Fibroblast of lung (primary cell): ENCODE results near the gene OGFOD2. TPM values are rescaled to one million over a fixed set of nuclear protein-coding genes. Genes with fewer than 3 reads are reported as not detected.

Source experiments
- DNase-seq, 2 donors: peaks; one replicate each; pipeline versions ENCODE4 v3.0.0 to v3.0.0-alpha.2; 2010; ENCODE audit warnings: low read depth in 2 of 2
- H2AFZ ChIP-seq: 2 replicates; pipeline ENCODE4 v1.5.1; 2012; ENCODE audit warnings: low read length, control low read depth, inconsistent platforms
- H3K27ac ChIP-seq: 2 replicates; pipeline ENCODE4 v1.5.1; 2011; ENCODE audit warnings: low read length, control low read depth; ENCODE audit not compliant: insufficient read depth
- H3K27me3 ChIP-seq: 2 replicates; pipeline ENCODE4 v1.5.1; 2011; ENCODE audit warnings: mild to moderate bottlenecking, low read length; ENCODE audit not compliant: control insufficient read depth, insufficient read depth
- H3K36me3 ChIP-seq: 2 replicates; pipeline ENCODE4 v1.5.1; 2011; ENCODE audit warnings: low read length; ENCODE audit not compliant: control insufficient read depth, insufficient read depth
- H3K4me1 ChIP-seq: 2 replicates; pipeline ENCODE4 v1.5.1; 2011; ENCODE audit warnings: low read length; ENCODE audit not compliant: control insufficient read depth, insufficient read depth; ENCODE audit errors: extremely low read depth
- H3K4me2 ChIP-seq: 2 replicates; pipeline ENCODE4 v1.5.1; 2011; ENCODE audit warnings: low read length, control low read depth; ENCODE audit not compliant: insufficient read depth; ENCODE audit errors: extremely low read depth
- H3K4me3 ChIP-seq, 4 experiments: fragments of 200-600 bp in 1 of 4; sonication (generic) in 1 of 4; replicated peaks in 1 of 4; 2 replicates each; pipeline ENCODE4 v1.5.1; 2011 to 2016; ENCODE audit warnings: low read length in 4 of 4, low read depth in 3 of 4, mild to moderate bottlenecking in 3 of 4, control low read depth in 2 of 4, inconsistent platforms in 1 of 4, mixed read lengths in 1 of 4; ENCODE audit not compliant: insufficient read depth in 1 of 4; ENCODE audit errors: control extremely low read depth in 1 of 4
- H3K79me2 ChIP-seq: 2 replicates; pipeline ENCODE4 v1.5.1; 2012; ENCODE audit warnings: mild to moderate bottlenecking, low read length, inconsistent platforms; ENCODE audit not compliant: control insufficient read depth, insufficient read depth
- H3K9ac ChIP-seq: 2 replicates; pipeline ENCODE4 v1.5.1; 2011; ENCODE audit warnings: mild to moderate bottlenecking, low read length, control low read depth; ENCODE audit not compliant: insufficient read depth
- H3K9me3 ChIP-seq: 2 replicates; pipeline ENCODE4 v1.5.1; 2012; ENCODE audit warnings: low read depth, low read length; ENCODE audit not compliant: control insufficient read depth, insufficient read depth
- H4K20me1 ChIP-seq: 2 replicates; pipeline ENCODE4 v1.5.1; 2011; ENCODE audit warnings: low read length; ENCODE audit not compliant: control insufficient read depth, insufficient read depth; ENCODE audit errors: extremely low read depth
- EZH2 ChIP-seq: IDR thresholded peaks from 2 replicates; pipeline ENCODE4 v1.5.1; 2012; ENCODE audit warnings: low read length, control low read depth, mild to moderate bottlenecking; ENCODE audit errors: missing control alignments
- polyA plus RNA-seq, 2 donors: library from polyadenylated mRNA; depleted of rRNA in 1 of 2; stranded (reverse) in 1 of 2; unstranded in 1 of 2; fragments of >200 nt; gene quantifications; 2 replicates each; pipeline ENCODE4 v1.2.1, GENCODE V29; 2011 to 2012; ENCODE audit warnings: missing spikeins in 1 of 2
- total RNA-seq: library from RNA; depleted of rRNA; stranded (reverse); fragments of >200 nt; gene quantifications from 2 replicates; pipeline ENCODE4 v1.2.1, GENCODE V29; 2014
- TF ChIP-seq, protein P1 (sequence below), 2 donors: IDR thresholded peaks in 1 of 2; conservative IDR thresholded peaks in 1 of 2; 1 replicate in 1 of 2; 2 replicates in 1 of 2; pipeline ENCODE4 v1.5.1; 2011 to 2012; ENCODE audit warnings: low read length in 2 of 2, control low read depth in 1 of 2, inconsistent platforms in 1 of 2, low read depth in 1 of 2, mild to moderate bottlenecking in 1 of 2

OGFOD2 gene
- total and polyA plus RNA-seq, 2 donors (not counting 1 experiment from before 2014, with no cell fraction given): 5.2 to 9.6 TPM

DNA sequence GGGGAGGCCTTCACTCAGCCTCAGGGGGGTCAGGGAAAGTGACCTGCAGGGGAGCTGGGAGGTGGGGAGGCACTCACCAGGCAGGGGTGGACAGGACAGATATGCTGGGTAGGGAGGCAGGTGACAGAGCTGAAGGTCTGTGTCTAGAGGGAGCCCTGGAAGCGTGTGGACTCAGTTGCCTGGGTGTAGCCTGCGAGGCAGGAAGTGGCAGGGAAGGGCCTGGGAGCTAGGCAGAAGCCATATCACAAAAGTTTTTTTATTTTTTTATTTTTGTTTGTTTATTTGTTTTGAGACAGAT lies 44.7 kb downstream of the OGFOD2 start:
- no peaks in the 10 kb centered on the region for H3K27me3 ChIP-seq
- no peaks in the 10 kb centered on the region for H3K9me3 ChIP-seq
- H3K4me2 ChIP-seq: no peak overlapping the region
- DNase-seq: no peak
- peaks cover 5% of the 10 kb centered on the region for H3K4me1 ChIP-seq
- TF ChIP-seq, protein P1, sequence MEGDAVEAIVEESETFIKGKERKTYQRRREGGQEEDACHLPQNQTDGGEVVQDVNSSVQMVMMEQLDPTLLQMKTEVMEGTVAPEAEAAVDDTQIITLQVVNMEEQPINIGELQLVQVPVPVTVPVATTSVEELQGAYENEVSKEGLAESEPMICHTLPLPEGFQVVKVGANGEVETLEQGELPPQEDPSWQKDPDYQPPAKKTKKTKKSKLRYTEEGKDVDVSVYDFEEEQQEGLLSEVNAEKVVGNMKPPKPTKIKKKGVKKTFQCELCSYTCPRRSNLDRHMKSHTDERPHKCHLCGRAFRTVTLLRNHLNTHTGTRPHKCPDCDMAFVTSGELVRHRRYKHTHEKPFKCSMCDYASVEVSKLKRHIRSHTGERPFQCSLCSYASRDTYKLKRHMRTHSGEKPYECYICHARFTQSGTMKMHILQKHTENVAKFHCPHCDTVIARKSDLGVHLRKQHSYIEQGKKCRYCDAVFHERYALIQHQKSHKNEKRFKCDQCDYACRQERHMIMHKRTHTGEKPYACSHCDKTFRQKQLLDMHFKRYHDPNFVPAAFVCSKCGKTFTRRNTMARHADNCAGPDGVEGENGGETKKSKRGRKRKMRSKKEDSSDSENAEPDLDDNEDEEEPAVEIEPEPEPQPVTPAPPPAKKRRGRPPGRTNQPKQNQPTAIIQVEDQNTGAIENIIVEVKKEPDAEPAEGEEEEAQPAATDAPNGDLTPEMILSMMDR (conservative IDR thresholded peaks at IDR 0.05 in 1 of 2, IDR thresholded peaks at IDR 0.05 in 1 of 2; ENCODE audit: low read depth in 1 of 2, low read length in 2 of 2): no peak
- TF ChIP-seq EZH2: no peak
- H3K27ac ChIP-seq: no peak overlapping the region
- no peaks in the 10 kb centered on the region for H3K79me2 ChIP-seq
- no peak overlapping the region for H2AFZ ChIP-seq
- H3K36me3 ChIP-seq: no peaks in the 10 kb centered on the region
- no peak overlapping the region for H3K4me3 ChIP-seq
- H3K9ac ChIP-seq: no peak overlapping the region
- H4K20me1 ChIP-seq: no peaks in the 10 kb centered on the region

DNA sequence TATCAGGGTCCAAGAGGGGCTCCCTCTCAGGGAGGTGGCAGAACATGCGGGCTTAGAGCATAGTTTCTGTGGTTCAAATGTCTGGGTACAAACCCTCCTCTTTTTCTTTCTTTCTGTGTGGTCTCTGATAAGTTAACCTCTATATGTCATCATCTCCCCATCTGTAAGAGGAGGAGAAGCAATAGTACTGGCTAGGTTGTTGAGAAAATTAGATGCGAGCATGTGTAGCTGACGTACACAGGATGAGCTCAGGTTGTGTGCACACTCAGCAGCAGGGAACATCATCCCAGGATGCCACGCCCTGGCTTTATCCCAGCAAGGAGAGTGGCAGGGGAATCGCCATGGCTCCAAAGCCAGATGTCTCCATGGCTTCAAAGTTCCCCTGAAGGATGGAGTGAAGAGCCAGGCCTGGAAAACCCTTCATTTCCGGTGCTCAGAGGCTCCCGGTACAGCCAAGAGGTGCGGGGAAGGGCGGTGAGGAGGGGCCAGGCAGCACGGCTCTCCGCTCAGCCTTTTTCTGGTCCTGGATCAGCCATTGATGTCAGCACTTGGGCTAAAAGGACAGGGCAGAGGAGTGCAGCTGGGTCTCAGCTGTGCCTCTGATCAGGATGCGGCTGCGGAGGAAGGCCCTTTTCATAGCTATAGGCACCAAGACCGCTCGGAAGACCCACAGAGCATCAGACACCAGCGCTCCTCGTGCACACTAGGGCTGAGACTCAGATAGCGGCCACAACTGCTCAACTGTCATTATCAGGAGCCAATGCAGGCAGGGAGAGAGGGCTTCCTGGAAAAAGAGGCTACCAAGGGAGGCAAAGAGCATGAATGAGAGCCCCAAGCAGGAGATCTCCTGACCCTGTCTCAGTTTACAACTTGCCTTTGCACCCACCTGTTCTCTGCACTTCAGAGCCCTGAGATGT lies 46.9 kb downstream of the OGFOD2 start:
- Histone ChIP-seq H3K4me3 (no peak overlapping the region), H3K79me2 (no peaks in the 10 kb centered on the region), H4K20me1 (no peaks in the 10 kb centered on the region), H3K27ac (no peak overlapping the region), H3K9ac (no peak overlapping the region), H3K9me3 (no peaks in the 10 kb centered on the region), H3K27me3 (no peaks in the 10 kb centered on the region), H2AFZ (no peak overlapping the region), H3K4me1 (peaks cover 6% of the 10 kb centered on the region), H3K4me2 (no peak overlapping the region), H3K36me3 (no peaks in the 10 kb centered on the region)
- no peak for TF ChIP-seq EZH2
- TF ChIP-seq, protein P1 (conservative IDR thresholded peaks at IDR 0.05 in 1 of 2, IDR thresholded peaks at IDR 0.05 in 1 of 2; ENCODE audit: low read depth in 1 of 2, low read length in 2 of 2): no peak
- no peak for DNase-seq

DNA sequence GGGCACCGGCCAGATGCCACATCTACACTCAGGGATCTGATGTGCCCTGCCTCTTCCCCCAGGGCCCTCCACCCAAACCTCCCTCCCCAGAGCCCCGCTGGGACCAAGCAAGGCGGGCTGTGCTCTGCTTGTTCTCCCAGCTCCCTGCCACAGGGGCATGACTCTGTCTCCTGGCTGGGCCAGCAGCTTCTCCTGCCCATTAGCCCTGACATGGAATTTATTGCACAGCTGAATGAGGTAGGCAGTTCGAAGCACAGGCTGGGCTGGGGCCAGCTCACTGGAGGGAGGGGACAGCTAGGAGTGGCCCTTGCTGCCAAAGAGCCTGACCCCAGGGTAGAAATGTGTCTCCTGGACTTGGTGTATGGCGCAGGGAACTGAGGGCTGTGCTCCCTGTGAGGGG lies 47.8 kb downstream of the OGFOD2 start:
- H4K20me1 ChIP-seq: no peaks in the 10 kb centered on the region
- H3K4me2 ChIP-seq: no peak overlapping the region
- H3K27ac ChIP-seq: no peak overlapping the region
- H3K4me3 ChIP-seq: no peak overlapping the region
- TF ChIP-seq EZH2: no peak
- TF ChIP-seq, protein P1 (conservative IDR thresholded peaks at IDR 0.05 in 1 of 2, IDR thresholded peaks at IDR 0.05 in 1 of 2; ENCODE audit: low read depth in 1 of 2, low read length in 2 of 2): no peak
- no peaks in the 10 kb centered on the region for H3K27me3 ChIP-seq
- no peaks in the 10 kb centered on the region for H3K79me2 ChIP-seq
- H3K36me3 ChIP-seq: no peaks in the 10 kb centered on the region
- H3K9ac ChIP-seq: no peak overlapping the region
- H3K4me1 ChIP-seq: peaks cover 6% of the 10 kb centered on the region
- H2AFZ ChIP-seq: no peak overlapping the region
- DNase-seq: no peak
- H3K9me3 ChIP-seq: no peaks in the 10 kb centered on the region
